ENCODE results near the gene CACNA1B.

CACNA1B gene

GRCh38 chr9:138024131-138024530, 146.5 kb downstream of the CACNA1B start:
- TF ChIP-seq GABPA (IDR thresholded peaks at IDR 0.05; ENCODE audit: low read depth) (no peak), POLR2AphosphoS5 (IDR thresholded peaks at IDR 0.05; ENCODE audit: low read depth) (no peak), SPI1 (IDR thresholded peaks at IDR 0.05; ENCODE audit: borderline replicate concordance, low read depth) (no peak)
- TF ChIP-seq, protein P1, sequence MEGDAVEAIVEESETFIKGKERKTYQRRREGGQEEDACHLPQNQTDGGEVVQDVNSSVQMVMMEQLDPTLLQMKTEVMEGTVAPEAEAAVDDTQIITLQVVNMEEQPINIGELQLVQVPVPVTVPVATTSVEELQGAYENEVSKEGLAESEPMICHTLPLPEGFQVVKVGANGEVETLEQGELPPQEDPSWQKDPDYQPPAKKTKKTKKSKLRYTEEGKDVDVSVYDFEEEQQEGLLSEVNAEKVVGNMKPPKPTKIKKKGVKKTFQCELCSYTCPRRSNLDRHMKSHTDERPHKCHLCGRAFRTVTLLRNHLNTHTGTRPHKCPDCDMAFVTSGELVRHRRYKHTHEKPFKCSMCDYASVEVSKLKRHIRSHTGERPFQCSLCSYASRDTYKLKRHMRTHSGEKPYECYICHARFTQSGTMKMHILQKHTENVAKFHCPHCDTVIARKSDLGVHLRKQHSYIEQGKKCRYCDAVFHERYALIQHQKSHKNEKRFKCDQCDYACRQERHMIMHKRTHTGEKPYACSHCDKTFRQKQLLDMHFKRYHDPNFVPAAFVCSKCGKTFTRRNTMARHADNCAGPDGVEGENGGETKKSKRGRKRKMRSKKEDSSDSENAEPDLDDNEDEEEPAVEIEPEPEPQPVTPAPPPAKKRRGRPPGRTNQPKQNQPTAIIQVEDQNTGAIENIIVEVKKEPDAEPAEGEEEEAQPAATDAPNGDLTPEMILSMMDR (IDR thresholded peaks at IDR 0.05; ENCODE audit: insufficient read depth, low read length), result no peak
- TF ChIP-seq, protein P2, sequence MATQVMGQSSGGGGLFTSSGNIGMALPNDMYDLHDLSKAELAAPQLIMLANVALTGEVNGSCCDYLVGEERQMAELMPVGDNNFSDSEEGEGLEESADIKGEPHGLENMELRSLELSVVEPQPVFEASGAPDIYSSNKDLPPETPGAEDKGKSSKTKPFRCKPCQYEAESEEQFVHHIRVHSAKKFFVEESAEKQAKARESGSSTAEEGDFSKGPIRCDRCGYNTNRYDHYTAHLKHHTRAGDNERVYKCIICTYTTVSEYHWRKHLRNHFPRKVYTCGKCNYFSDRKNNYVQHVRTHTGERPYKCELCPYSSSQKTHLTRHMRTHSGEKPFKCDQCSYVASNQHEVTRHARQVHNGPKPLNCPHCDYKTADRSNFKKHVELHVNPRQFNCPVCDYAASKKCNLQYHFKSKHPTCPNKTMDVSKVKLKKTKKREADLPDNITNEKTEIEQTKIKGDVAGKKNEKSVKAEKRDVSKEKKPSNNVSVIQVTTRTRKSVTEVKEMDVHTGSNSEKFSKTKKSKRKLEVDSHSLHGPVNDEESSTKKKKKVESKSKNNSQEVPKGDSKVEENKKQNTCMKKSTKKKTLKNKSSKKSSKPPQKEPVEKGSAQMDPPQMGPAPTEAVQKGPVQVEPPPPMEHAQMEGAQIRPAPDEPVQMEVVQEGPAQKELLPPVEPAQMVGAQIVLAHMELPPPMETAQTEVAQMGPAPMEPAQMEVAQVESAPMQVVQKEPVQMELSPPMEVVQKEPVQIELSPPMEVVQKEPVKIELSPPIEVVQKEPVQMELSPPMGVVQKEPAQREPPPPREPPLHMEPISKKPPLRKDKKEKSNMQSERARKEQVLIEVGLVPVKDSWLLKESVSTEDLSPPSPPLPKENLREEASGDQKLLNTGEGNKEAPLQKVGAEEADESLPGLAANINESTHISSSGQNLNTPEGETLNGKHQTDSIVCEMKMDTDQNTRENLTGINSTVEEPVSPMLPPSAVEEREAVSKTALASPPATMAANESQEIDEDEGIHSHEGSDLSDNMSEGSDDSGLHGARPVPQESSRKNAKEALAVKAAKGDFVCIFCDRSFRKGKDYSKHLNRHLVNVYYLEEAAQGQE (IDR thresholded peaks at IDR 0.05; ENCODE audit: insufficient replicate concordance, low read depth), result no peak

GRCh38 chr9:138024831-138025291, 147.3 kb downstream of the CACNA1B start:
- Histone ChIP-seq H3K4me3 (replicated peaks; ENCODE audit: insufficient read depth, low read length) (no peak overlapping the region), H3K27ac (replicated peaks) (no peak overlapping the region), H3K27me3 (ENCODE audit: insufficient read depth, poor library complexity, severe bottlenecking) (no peaks in the 10 kb centered on the region)
- TF ChIP-seq GABPA (IDR thresholded peaks at IDR 0.05; ENCODE audit: low read depth) (no peak), SPI1 (IDR thresholded peaks at IDR 0.05; ENCODE audit: borderline replicate concordance, low read depth) (no peak), POLR2AphosphoS5 (IDR thresholded peaks at IDR 0.05; ENCODE audit: low read depth) (no peak)
- TF ChIP-seq, protein P2 (IDR thresholded peaks at IDR 0.05; ENCODE audit: insufficient replicate concordance, low read depth), result no peak
- TF ChIP-seq, protein P1 (IDR thresholded peaks at IDR 0.05; ENCODE audit: insufficient read depth, low read length), result no peak
- no peak for DNase-seq (ENCODE audit: low read depth in 1 of 2, low spot score in 1 of 2)

More at GRCh38 chr9:138024131-138024530, 146.5 kb downstream of the CACNA1B start:
- H3K27ac ChIP-seq (replicated peaks), result no peak overlapping the region
- no peak overlapping the region for H3K4me3 ChIP-seq (replicated peaks; ENCODE audit: insufficient read depth, low read length)
- no peak for DNase-seq (ENCODE audit: low read depth in 1 of 2, low spot score in 1 of 2)
- H3K27me3 ChIP-seq (ENCODE audit: insufficient read depth, poor library complexity, severe bottlenecking), result no peaks in the 10 kb centered on the region

DNA sequence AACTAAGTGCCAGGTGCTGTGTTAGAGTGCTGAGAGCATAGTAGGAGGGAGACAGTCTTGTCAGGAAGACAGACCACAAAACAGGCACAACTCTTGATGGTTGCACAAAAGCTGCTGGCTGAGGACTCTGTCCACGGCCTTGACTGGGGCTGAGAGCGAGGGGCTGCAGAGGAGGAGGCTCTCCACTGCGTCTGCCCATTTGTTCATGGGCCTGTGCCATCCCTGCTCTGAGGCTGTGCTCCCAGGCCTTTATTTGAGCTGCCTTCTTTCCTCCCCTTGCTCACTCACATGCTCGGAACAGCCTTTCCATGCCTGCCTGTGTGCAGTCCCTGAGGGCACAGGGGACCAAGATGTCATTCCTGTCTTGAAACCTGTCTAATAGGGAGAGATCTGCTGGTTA, 147.8 kb downstream of the CACNA1B start:
- no peak for DNase-seq (ENCODE audit: low read depth in 1 of 2, low spot score in 1 of 2)
- Histone ChIP-seq H3K4me3 (replicated peaks; ENCODE audit: insufficient read depth, low read length) (no peak overlapping the region), H3K27me3 (ENCODE audit: insufficient read depth, poor library complexity, severe bottlenecking) (peaks cover 2% of the 10 kb centered on the region)

More for the DNA sequence above, 147.8 kb downstream of the CACNA1B start:
- no peak overlapping the region for H3K27ac ChIP-seq (replicated peaks)
- TF ChIP-seq SPI1 (IDR thresholded peaks at IDR 0.05; ENCODE audit: borderline replicate concordance, low read depth) (no peak), POLR2AphosphoS5 (IDR thresholded peaks at IDR 0.05; ENCODE audit: low read depth) (no peak), GABPA (IDR thresholded peaks at IDR 0.05; ENCODE audit: low read depth) (no peak)
- TF ChIP-seq, protein P1 (IDR thresholded peaks at IDR 0.05; ENCODE audit: insufficient read depth, low read length), result no peak
- TF ChIP-seq, protein P2 (IDR thresholded peaks at IDR 0.05; ENCODE audit: insufficient replicate concordance, low read depth), result no peak
